Neural crest cell (in vitro differentiated cells): ENCODE measurements around the gene HOXD9. TPM values are rescaled to one million over a fixed set of nuclear protein-coding genes. Genes with fewer than 3 reads are reported as not detected.

Experiments used
- DNase-seq: peaks from one replicate; pipeline ENCODE4 v3.0.0; 2021; ENCODE audit warnings: low read depth, mixed read lengths, low spot score
- H3K27ac Mint-ChIP-seq: one replicate; pipeline ENCODE4 v1.8.0; 2021; ENCODE audit warnings: mild to moderate bottlenecking, mixed read lengths; ENCODE audit not compliant: unreplicated experiment
- H3K27me3 Mint-ChIP-seq: 2 replicates; pipeline ENCODE4 v1.8.0; 2021; ENCODE audit warnings: low read depth, mild to moderate bottlenecking, mixed read lengths
- H3K36me3 Mint-ChIP-seq: 2 replicates; pipeline ENCODE4 v1.8.0; 2021; ENCODE audit warnings: low read depth, mild to moderate bottlenecking, mixed read lengths
- H3K4me1 Mint-ChIP-seq: 2 replicates; pipeline ENCODE4 v1.8.0; 2021; ENCODE audit warnings: mixed read lengths
- H3K4me3 Mint-ChIP-seq: one replicate; pipeline ENCODE4 v1.8.0; 2021; ENCODE audit warnings: mild to moderate bottlenecking, mixed read lengths
- H3K9me3 Mint-ChIP-seq: 2 replicates; pipeline ENCODE4 v1.8.0; 2021; ENCODE audit warnings: mixed read lengths
- CTCF ChIP-seq: fragments of 200-600 bp; sonication (generic); conservative IDR thresholded peaks from 2 replicates; pipeline ENCODE4 v1.5.0; 2021; ENCODE audit warnings: antibody characterized with exemption, mild to moderate bottlenecking
- total RNA-seq: library from RNA; stranded (reverse); gene quantifications from 2 replicates; pipeline ENCODE4 v1.2.1, GENCODE V29; 2021

The HOXD9 gene
- total RNA-seq, 1 donor from 2014 or later, result not detected

- TF ChIP-seq CTCF, result no peak
- peaks cover 3% of the 10 kb centered on the region for H3K36me3 Mint-ChIP-seq
- H3K4me3 Mint-ChIP-seq, result no peak overlapping the region
- H3K27ac Mint-ChIP-seq, result no peak overlapping the region
- no peaks in the 10 kb centered on the region for H3K9me3 Mint-ChIP-seq
- no peak for DNase-seq
- H3K4me1 Mint-ChIP-seq, result peaks cover 15% of the 10 kb centered on the region
- H3K27me3 Mint-ChIP-seq, result peaks cover 100% of the 10 kb centered on the region
Observed at GRCh38 chr2:176099159-176099727, 23.3 kb upstream of the HOXD9 start.

DNA sequence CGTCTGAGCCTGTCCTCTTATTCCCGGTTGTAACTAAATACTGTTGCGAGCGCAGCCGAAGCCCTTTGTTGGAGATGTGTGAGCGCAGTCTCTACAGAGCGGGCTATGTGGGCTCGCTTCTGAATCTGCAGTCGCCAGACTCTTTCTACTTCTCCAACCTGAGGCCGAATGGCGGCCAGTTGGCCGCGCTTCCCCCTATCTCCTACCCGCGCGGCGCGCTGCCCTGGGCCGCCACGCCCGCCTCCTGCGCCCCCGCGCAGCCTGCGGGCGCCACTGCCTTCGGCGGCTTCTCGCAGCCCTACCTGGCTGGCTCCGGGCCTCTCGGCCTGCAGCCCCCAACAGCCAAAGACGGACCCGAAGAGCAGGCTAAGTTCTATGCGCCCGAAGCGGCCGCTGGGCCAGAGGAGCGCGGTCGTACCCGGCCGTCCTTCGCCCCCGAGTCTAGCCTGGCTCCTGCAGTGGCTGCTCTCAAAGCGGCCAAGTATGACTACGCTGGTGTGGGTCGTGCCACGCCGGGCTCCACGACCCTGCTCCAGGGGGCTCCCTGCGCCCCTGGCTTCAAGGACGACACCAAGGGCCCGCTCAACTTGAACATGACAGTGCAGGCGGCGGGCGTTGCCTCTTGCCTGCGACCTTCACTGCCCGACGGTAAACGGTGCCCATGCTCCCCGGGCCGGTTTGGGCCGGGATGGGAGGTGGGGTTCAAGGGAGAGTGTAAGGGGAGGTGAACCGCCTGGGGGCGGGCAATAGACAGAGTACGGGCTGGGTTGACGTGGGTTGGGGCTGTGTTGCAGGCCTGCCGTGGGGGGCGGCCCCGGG, 22.6 kb upstream of the HOXD9 start, which contains the start of gene HOXD12:
Gene HOXD12 (plus strand): TSS at position 68 of the 819 bp plus-strand sequence. CDS start 7 bp downstream, at position 75.
- DNase-seq, result no peak
- TF ChIP-seq CTCF, result no peak
- H3K27me3 Mint-ChIP-seq, result peaks cover 100% of the 10 kb centered on the region

GRCh38 chr2:176100547-176101140, 21.9 kb upstream of the HOXD9 start:
- no peak for TF ChIP-seq CTCF
- Mint-ChIP-seq H3K9me3 (no peaks in the 10 kb centered on the region), H3K27ac (no peak overlapping the region), H3K4me1 (peaks cover 15% of the 10 kb centered on the region), H3K4me3 (no peak overlapping the region), H3K36me3 (peaks cover 3% of the 10 kb centered on the region), H3K27me3 (peaks cover 100% of the 10 kb centered on the region)
- no peak for DNase-seq

More for the DNA sequence above, 22.6 kb upstream of the HOXD9 start, which contains the start of gene HOXD12:
- no peak within 1 kb of the TSS for H3K27ac Mint-ChIP-seq
- H3K4me1 Mint-ChIP-seq, result peaks cover 15% of the 10 kb centered on the region
- H3K9me3 Mint-ChIP-seq, result no peaks in the 10 kb centered on the region
- H3K4me3 Mint-ChIP-seq, result no peak within 1 kb of the TSS
- peaks cover 3% of the 10 kb centered on the region for H3K36me3 Mint-ChIP-seq

GRCh38 chr2:176101216-176101830, 21.2 kb upstream of the HOXD9 start:
- Mint-ChIP-seq H3K4me1 (peaks cover 22% of the 10 kb centered on the region), H3K27ac (no peak overlapping the region)
- DNase-seq, result no peak

More at GRCh38 chr2:176101216-176101830, 21.2 kb upstream of the HOXD9 start:
- Mint-ChIP-seq H3K9me3 (no peaks in the 10 kb centered on the region), H3K4me3 (no peak overlapping the region), H3K36me3 (peaks cover 5% of the 10 kb centered on the region), H3K27me3 (peaks cover 100% of the 10 kb centered on the region)
- TF ChIP-seq CTCF, result no peak
